Measurements from ENCODE around the gene SCT. TPM values are rescaled to one million over a fixed set of nuclear protein-coding genes. Genes with fewer than 3 reads are reported as not detected.

The SCT gene
- total RNA-seq, 4 donors from 2014 or later: not detected

DNA sequence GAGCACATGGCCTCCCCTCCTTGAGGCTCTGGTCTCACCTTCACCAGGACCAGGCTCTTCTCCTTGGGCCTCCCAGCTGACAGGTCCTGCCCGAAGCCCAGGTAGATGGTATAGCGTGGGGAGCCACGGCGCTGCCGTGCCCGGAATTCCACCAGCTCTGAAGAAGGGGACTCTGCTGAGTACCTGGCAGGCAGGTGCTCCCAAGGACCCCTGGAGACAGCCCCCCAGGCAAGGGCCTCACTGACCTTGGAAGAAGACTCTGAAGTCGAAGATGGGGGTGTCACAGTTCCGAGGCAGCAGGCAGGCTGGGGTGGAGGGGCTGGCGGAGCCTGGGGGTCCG, 14.1 kb downstream of the SCT start:
- no peak for TF ChIP-seq POLR2AphosphoS5 (IDR thresholded peaks at IDR 0.05)
- TF ChIP-seq, protein P1, sequence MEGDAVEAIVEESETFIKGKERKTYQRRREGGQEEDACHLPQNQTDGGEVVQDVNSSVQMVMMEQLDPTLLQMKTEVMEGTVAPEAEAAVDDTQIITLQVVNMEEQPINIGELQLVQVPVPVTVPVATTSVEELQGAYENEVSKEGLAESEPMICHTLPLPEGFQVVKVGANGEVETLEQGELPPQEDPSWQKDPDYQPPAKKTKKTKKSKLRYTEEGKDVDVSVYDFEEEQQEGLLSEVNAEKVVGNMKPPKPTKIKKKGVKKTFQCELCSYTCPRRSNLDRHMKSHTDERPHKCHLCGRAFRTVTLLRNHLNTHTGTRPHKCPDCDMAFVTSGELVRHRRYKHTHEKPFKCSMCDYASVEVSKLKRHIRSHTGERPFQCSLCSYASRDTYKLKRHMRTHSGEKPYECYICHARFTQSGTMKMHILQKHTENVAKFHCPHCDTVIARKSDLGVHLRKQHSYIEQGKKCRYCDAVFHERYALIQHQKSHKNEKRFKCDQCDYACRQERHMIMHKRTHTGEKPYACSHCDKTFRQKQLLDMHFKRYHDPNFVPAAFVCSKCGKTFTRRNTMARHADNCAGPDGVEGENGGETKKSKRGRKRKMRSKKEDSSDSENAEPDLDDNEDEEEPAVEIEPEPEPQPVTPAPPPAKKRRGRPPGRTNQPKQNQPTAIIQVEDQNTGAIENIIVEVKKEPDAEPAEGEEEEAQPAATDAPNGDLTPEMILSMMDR (IDR thresholded peaks at IDR 0.05): no peak
- H3K4me1 ChIP-seq: peaks cover 23 to 48% (median 42%) of the 10 kb centered on the region in 4 donors
- H3K9me3 ChIP-seq: no peaks in the 10 kb centered on the region
- peaks cover 51 to 74% (median 67%) of the 10 kb centered on the region in 4 donors for H3K36me3 ChIP-seq
- DNase-seq (ENCODE audit: extremely low spot score): no peak
- 97% methylated on average over 6 of the region's 10 CpGs for WGBS
- no peak overlapping the region for H3K4me3 ChIP-seq
- H3K27me3 ChIP-seq: no peaks in the 10 kb centered on the region
- peak overlapping the region; percentile 87 to 96 (median 90) for H3K27ac ChIP-seq (replicated peaks in 1 of 4)
- intact Hi-C loops (cut with DNase I): no loop called here

DNA sequence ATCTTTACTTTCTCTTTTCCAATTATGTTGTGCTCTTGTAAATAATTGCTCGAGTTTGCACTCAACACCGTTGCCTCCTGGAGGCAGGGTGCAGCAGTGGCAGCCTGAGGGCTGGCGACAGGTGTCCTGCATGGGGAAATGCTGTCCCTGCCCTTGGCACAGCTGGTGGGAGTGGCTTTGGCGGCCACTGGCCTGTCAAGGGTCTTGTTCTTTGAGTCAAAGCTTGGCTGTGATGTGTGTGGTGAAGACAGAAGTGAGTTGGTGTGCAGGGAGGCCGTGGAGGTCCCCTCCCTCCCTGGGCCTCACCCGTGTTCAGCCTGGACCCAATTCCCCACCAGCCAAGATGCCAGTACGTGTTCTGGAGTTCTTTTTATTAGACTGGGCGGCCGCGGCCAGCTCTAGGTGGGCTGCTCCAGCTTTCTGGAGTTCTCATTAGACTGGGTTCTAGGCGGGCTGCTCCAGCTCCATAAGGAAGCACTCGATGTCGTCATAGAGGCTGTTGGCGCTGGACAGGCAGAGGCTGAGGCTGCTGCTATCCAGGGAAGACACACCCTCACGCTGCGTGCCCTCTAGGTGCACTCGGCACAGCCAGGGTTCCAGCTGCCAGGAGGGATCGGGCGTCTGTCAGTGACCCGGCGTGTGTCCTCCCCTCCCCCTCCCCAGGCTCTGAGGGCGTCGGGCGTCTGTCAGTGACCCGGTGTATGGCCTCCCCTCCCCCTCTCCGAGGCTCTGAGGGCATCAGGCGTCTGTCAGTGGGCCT, 14.6 kb downstream of the SCT start:
- no peak for DNase-seq (ENCODE audit: extremely low spot score)
- no peaks in the 10 kb centered on the region for H3K9me3 ChIP-seq
- H3K4me3 ChIP-seq: no peak overlapping the region
- peaks cover 57 to 75% (median 70%) of the 10 kb centered on the region in 4 donors for H3K36me3 ChIP-seq
- intact Hi-C loops (cut with DNase I): no loop called here
- WGBS: 76% methylated on average over 17 of the region's 27 CpGs
- peak overlapping the region in 3 of 4 donors; percentile 87 to 96 (median 89) for H3K27ac ChIP-seq (replicated peaks in 1 of 4)
- H3K4me1 ChIP-seq: peaks cover 23 to 48% (median 42%) of the 10 kb centered on the region in 4 donors
- TF ChIP-seq POLR2A (IDR thresholded peaks at IDR 0.05; ENCODE audit: low read depth) (no peak), POLR2AphosphoS5 (IDR thresholded peaks at IDR 0.05) (no peak), EP300 (IDR thresholded peaks at IDR 0.05) (no peak)
- TF ChIP-seq, protein P1 (IDR thresholded peaks at IDR 0.05): no peak
- no peaks in the 10 kb centered on the region for H3K27me3 ChIP-seq

DNA sequence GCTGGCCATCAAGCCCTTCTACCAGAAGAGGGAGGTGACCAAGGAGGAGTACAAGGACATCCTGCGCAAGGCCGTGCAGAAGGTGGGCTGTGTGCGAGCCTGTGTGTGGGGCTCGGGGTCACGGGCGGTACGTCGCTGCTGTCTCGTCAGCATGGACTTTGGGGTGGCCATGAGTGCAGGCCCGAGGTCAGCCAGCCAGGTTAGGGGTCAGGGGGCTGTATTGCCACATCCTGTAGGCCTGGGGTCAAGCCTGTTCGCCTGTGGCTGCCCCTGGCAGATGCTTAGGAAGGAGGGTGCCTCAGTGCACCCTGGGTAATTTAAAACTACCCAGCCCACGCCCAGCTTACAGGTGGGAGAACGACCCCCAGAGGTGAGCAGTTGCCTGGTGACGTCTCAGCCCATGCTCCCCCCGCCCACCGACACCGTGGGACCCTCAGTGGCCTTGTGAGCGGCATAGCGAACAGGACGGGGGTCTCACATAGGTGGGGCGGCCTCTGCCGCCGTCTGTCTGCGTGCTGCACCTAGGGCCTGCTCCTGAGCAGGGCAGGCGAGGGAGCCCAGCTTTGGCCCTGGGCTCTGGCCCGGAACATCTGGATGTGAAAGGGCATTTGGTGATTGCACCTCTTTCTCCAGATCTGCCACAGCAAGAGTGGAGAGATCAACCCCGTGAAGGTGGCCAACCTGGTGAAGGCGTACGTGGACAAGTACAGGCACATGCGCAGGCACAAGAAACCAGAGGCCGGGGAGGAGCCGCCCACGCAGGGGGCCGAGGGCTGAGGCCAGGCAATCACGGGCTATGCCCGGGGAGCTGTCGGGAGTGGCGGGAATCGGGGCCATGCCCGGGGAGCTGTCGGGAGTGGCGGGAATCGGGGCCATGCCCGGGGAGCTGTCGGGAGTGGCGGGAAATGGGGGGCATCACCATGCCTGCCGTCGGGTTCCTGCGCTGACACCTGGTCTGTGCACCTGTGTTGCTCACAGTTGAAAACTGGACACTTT, 15.7 kb downstream of the SCT start:
- intact Hi-C loops (cut with DNase I): no loop called here
- Histone ChIP-seq H3K27ac (replicated peaks in 1 of 4) (peak overlapping the region in 1 of 4 donors; percentile 96), H3K9me3 (no peaks in the 10 kb centered on the region), H3K36me3 (peaks cover 65 to 86% (median 78%) of the 10 kb centered on the region in 4 donors), H3K27me3 (no peaks in the 10 kb centered on the region), H3K4me3 (no peak overlapping the region), H3K4me1 (peaks cover 23 to 44% (median 38%) of the 10 kb centered on the region in 4 donors)
- TF ChIP-seq POLR2A (IDR thresholded peaks at IDR 0.05; ENCODE audit: low read depth) (no peak), POLR2AphosphoS5 (IDR thresholded peaks at IDR 0.05) (no peak), EP300 (IDR thresholded peaks at IDR 0.05) (no peak)
- TF ChIP-seq, protein P1 (IDR thresholded peaks at IDR 0.05): no peak
- DNase-seq (ENCODE audit: extremely low spot score): no peak
- WGBS: 94% methylated on average over 36 of the region's 49 CpGs

DNA sequence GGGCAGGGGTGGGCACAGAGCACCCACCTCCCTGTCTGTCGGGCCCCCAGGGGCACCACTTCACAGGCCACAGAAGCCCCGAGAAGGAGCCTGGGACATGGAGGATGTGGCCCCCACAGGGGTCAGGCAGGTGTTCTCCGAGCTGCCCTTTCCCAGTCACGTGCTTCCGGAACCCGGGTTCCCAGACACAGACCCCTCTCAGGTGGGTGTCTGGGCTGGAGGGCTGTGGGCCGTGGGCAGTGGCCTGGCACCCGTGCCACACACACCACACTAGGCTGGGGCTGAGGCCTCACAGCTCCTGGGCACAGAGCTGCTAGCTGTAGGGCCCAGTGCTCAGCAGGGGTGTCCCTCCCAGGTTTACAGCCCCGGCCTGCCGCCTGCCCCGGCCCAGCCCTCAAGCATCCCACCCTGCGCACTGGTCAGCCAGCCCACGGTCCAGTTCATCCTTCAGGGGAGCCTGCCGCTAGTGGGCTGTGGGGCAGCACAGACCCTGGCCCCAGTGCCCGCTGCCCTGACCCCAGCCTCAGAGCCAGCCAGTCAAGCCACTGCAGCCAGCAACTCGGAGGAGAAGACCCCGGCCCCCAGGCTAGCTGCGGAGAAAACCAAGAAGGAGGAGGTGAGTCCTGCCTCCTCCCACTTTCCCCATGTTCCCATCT, 16.7 kb downstream of the SCT start:
- WGBS: 93% methylated on average over 2 of the region's 18 CpGs
- Histone ChIP-seq H3K4me3 (no peak overlapping the region), H3K4me1 (peaks cover 26 to 46% (median 40%) of the 10 kb centered on the region in 4 donors), H3K27ac (replicated peaks in 1 of 4) (no peak overlapping the region), H3K9me3 (no peaks in the 10 kb centered on the region), H3K27me3 (no peaks in the 10 kb centered on the region), H3K36me3 (peaks cover 75 to 96% (median 89%) of the 10 kb centered on the region in 4 donors)
- intact Hi-C loops (cut with DNase I): no loop called here
- no peak for DNase-seq (ENCODE audit: extremely low spot score)
- TF ChIP-seq, protein P1 (IDR thresholded peaks at IDR 0.05): no peak
- no peak for TF ChIP-seq POLR2AphosphoS5 (IDR thresholded peaks at IDR 0.05)
- TF ChIP-seq EP300 (IDR thresholded peaks at IDR 0.05): no peak
- TF ChIP-seq POLR2A (IDR thresholded peaks at IDR 0.05; ENCODE audit: low read depth): no peak

Data from esophagus muscularis mucosa (tissue), 4 donors.